Subcutaneous abdominal adipose tissue (tissue), 5 donors: ENCODE data around the gene FECH.

ENCODE experiments used
- H3K27ac ChIP-seq: one replicate; pipeline ENCODE4 v1.7.0; 2013; ENCODE audit warnings: low read depth, mild to moderate bottlenecking, inconsistent platforms, low read length, moderate library complexity
- H3K27me3 ChIP-seq, 5 donors: one replicate each; pipeline ENCODE4 v1.7.0; 2013; ENCODE audit warnings: low read length in 5 of 5, inconsistent platforms in 1 of 5; ENCODE audit not compliant: control insufficient read depth in 5 of 5, insufficient read depth in 4 of 5
- H3K36me3 ChIP-seq, 5 donors: one replicate each; pipeline ENCODE4 v1.7.0; 2013; ENCODE audit warnings: low read length in 5 of 5; ENCODE audit not compliant: control insufficient read depth in 5 of 5, insufficient read depth in 5 of 5
- H3K4me1 ChIP-seq, 5 donors: one replicate each; pipeline ENCODE4 v1.7.0; 2013; ENCODE audit warnings: low read length in 5 of 5, mild to moderate bottlenecking in 3 of 5, moderate library complexity in 1 of 5; ENCODE audit not compliant: control insufficient read depth in 5 of 5, insufficient read depth in 5 of 5
- H3K4me3 ChIP-seq, 5 donors: one replicate each; pipeline ENCODE4 v1.7.0; 2013; ENCODE audit warnings: low read length in 5 of 5, low read depth in 1 of 5
- H3K9ac ChIP-seq, 5 donors: one replicate each; pipeline ENCODE4 v1.7.0; 2013; ENCODE audit warnings: low read length in 5 of 5, mild to moderate bottlenecking in 4 of 5, moderate library complexity in 3 of 5
- H3K9me3 ChIP-seq, 5 donors: one replicate each; pipeline ENCODE4 v1.7.0; 2013; ENCODE audit warnings: low read length in 5 of 5; ENCODE audit not compliant: control insufficient read depth in 5 of 5
- donor health status: healthy.
- donor health status: healthy.
- donor health status: healthy.
- donor health status: healthy.
- donor health status: healthy.

The FECH gene

GRCh38 chr18:57516056-57516455 is 70.4 kb downstream of the FECH start:
- no peak overlapping the region for H3K9ac ChIP-seq
- no peaks in the 10 kb centered on the region for H3K27me3 ChIP-seq
- H3K36me3 ChIP-seq: no peaks in the 10 kb centered on the region
- no peak overlapping the region for H3K4me3 ChIP-seq
- no peaks in the 10 kb centered on the region for H3K9me3 ChIP-seq
- no peak overlapping the region for H3K27ac ChIP-seq
- no peaks in the 10 kb centered on the region for H3K4me1 ChIP-seq

DNA sequence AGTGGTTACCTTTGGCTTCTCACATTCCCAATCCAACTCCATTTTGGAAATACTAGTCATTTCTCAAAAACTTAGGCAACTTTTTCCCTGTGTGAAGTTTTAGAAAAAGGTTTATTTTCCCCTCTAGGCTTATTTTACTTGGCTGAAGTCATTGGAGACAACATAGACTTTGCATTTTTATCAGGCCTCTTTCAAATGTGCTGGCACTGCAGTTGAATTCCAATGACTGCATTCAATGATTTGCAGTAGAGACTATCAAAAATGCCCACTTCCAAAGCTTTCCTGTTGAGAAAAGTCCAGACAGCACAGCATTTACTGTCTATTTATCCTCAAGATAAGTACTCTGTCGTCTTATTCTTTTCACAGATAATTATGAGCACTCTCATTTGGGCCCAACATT is 81.3 kb downstream of the FECH start:
- Histone ChIP-seq H3K9ac (no peak overlapping the region), H3K36me3 (no peaks in the 10 kb centered on the region), H3K9me3 (no peaks in the 10 kb centered on the region), H3K27me3 (no peaks in the 10 kb centered on the region), H3K27ac (no peak overlapping the region), H3K4me3 (no peak overlapping the region), H3K4me1 (no peaks in the 10 kb centered on the region)

DNA sequence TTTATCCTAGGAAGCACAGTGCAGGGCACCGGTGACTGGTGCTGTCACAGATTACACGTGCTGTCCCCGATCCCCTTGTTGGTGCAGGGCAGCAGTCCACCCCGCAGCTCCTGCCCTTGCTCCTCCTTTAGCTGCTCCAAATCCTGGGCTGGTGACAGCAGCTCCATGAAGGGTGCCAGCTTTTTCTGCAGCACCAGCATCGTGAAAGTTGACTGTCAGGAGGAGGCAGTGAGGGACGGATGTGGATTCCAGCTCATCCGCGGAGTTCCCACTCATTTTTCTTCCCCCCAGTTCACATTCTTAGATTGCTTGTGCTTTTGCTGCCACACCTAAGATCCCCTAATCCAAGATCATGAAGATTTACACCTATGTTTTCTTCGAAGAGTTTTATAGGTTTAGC is 83.9 kb downstream of the FECH start:
- no peak overlapping the region for H3K4me3 ChIP-seq

GRCh38 chr18:57498682-57499256 is 87.7 kb downstream of the FECH start:
- no peaks in the 10 kb centered on the region for H3K9me3 ChIP-seq
- no peaks in the 10 kb centered on the region for H3K4me1 ChIP-seq
- no peaks in the 10 kb centered on the region for H3K27me3 ChIP-seq
- H3K4me3 ChIP-seq: no peak overlapping the region
- H3K9ac ChIP-seq: no peak overlapping the region
- H3K36me3 ChIP-seq: no peaks in the 10 kb centered on the region
- H3K27ac ChIP-seq: no peak overlapping the region

More for the DNA sequence above, 83.9 kb downstream of the FECH start:
- Histone ChIP-seq H3K4me1 (no peaks in the 10 kb centered on the region), H3K9ac (no peak overlapping the region), H3K36me3 (no peaks in the 10 kb centered on the region), H3K27me3 (no peaks in the 10 kb centered on the region), H3K9me3 (no peaks in the 10 kb centered on the region), H3K27ac (no peak overlapping the region)
